A673 (cell line): ENCODE measurements around the gene ADNP. TPM values are rescaled to one million over a fixed set of nuclear protein-coding genes. Genes with fewer than 3 reads are reported as not detected.

ENCODE experiments used
- BruUV-seq: library from RNA; stranded (reverse); fragments of 400-500 nt; replicated peaks from 2 replicates; lab custom pipeline; 2021; lab: Mats Ljungman, UMichigan
- CTCF ChIA-PET: fragments of 300-600 bp; sonication (Branson Sonifier 250); formaldehyde crosslinking; loops from one replicate; lab custom pipeline; 2022; ENCODE audit warnings: antibody characterized with exemption; lab: Charles Lee
- POLR2A ChIA-PET: fragments of 300-600 bp; sonication (Branson Sonifier 250); formaldehyde crosslinking; loops from one replicate; lab custom pipeline; 2022; ENCODE audit warnings: antibody characterized with exemption; ENCODE audit not compliant: low non-redundant PET; lab: Charles Lee
- DNase-seq: peaks from one replicate; pipeline ENCODE4 v3.0.0-alpha.2; 2015; ENCODE audit warnings: low spot score
- H3K27ac ChIP-seq: fragments of 200-600 bp; sonication (generic); 2 replicates; pipeline ENCODE4 v1.5.1; 2016; ENCODE audit warnings: mixed run types, low read depth, mild to moderate bottlenecking, mixed read lengths, antibody characterized with exemption, low read length; ENCODE audit not compliant: poor library complexity, severe bottlenecking
- H3K27me3 ChIP-seq: fragments of 200-600 bp; sonication (generic); replicated peaks from 2 replicates; pipeline ENCODE4 v1.6.1; 2017; ENCODE audit warnings: mixed run types, low read depth, mild to moderate bottlenecking, mixed read lengths, antibody characterized with exemption, low read length; ENCODE audit not compliant: insufficient read depth, poor library complexity
- H3K36me3 ChIP-seq: fragments of 200-600 bp; sonication (generic); 2 replicates; pipeline ENCODE4 v1.6.1; 2016; ENCODE audit warnings: mixed run types, mild to moderate bottlenecking, mixed read lengths, antibody characterized with exemption, low read length; ENCODE audit not compliant: insufficient read depth, poor library complexity, severe bottlenecking
- H3K4me1 ChIP-seq: fragments of 200-600 bp; sonication (generic); 2 replicates; pipeline ENCODE4 v1.6.1; 2017; ENCODE audit warnings: mixed run types, mild to moderate bottlenecking, mixed read lengths, antibody characterized with exemption, low read length; ENCODE audit not compliant: insufficient read depth, poor library complexity, severe bottlenecking
- H3K4me3 ChIP-seq: fragments of 200-600 bp; sonication (generic); 2 replicates; pipeline ENCODE4 v1.5.1; 2016; ENCODE audit warnings: low read depth, mixed run types, mild to moderate bottlenecking, mixed read lengths, low read length; ENCODE audit not compliant: poor library complexity, severe bottlenecking
- H3K9me3 ChIP-seq: fragments of 200-600 bp; sonication (generic); 2 replicates; pipeline ENCODE4 v1.6.1; 2016; ENCODE audit warnings: mixed run types, low read depth, mild to moderate bottlenecking, mixed read lengths, antibody characterized with exemption, low read length; ENCODE audit not compliant: poor library complexity, severe bottlenecking
- EZH2 ChIP-seq: fragments of 200-600 bp; sonication (generic); IDR thresholded peaks from 2 replicates; pipeline ENCODE4 v1.6.1; 2017; ENCODE audit warnings: borderline replicate concordance, low read depth, mild to moderate bottlenecking, mixed read lengths, antibody characterized with exemption, low read length; ENCODE audit not compliant: poor library complexity, severe bottlenecking
- intact Hi-C: fragments of 100-400 bp; cut with micrococcal nuclease; formaldehyde crosslinking; loops from one replicate; pipeline ENCODE4 v1.10.0; 2022; ENCODE audit not compliant: unreplicated experiment
- total RNA-seq: library from RNA; stranded (reverse); gene quantifications from 2 replicates; pipeline ENCODE4 v1.2.3, GENCODE V29; 2021
- TF ChIP-seq, protein P1 (sequence below): fragments of 300-800, 200-600 bp; sonication (generic); conservative IDR thresholded peaks from 2 replicates; pipeline ENCODE4 v1.5.1; 2017; ENCODE audit warnings: low read depth, mild to moderate bottlenecking, antibody characterized with exemption, low read length, moderate library complexity, mixed read lengths

Gene ADNP
- total RNA-seq, 1 experiment from 2014 or later: 108 TPM

DNA sequence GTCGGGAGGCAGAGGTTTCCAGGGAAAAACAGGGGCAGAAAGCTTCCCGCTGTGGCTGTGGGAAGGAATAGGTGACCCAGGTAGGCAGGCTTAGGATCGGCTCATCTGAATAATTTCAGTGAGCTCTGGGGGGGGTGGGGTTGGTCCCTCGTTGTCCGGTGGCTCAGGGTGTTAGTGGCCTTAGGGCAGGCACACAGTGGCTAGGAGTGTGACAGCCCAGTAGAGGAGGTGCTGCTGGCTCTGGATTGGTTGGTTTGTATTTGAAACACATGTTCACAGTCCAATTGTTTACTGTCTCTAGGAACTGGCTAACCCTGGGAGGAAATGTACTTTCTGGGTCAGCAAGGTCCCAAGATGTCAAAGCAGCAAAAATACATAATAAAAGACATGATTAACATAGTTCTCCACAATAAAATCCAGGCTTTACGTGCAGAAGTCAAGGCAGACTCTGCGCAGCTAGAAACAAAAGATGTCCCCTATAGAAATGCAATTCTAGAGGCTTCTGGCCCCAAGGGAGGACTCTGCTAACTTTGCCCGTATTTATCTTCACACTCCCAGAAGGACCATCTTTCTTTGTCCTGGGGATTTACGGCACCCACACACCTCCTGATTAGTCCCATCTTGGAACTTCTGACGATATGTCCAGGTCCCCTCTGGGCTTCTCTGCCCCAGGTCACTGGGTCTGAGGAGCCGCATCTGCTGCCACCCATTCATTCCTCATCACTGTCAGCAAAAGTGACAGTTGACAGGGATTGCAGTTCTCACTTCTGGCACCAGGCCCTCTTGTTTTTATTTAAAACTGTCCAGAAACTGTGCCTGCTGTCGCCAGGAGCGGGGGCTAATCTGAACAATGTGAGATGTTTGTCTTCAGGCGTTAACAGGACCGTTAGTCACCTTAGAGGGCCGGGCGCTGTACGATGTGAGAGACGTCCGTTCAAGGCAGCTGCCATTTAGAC, 46.1 kb upstream of the ADNP start:
- no TSS peak for BruUV-seq
- CTCF ChIA-PET: interaction anchor here (0.6 kb wide), 1 partner anchor 24 kb away, joined by 4 read pairs; no protein-coding TSS in a partner anchor
- intact Hi-C loops: no loop called here
- Histone ChIP-seq H3K27ac (no peak overlapping the region), H3K36me3 (no peaks in the 10 kb centered on the region), H3K4me1 (no peaks in the 10 kb centered on the region), H3K27me3 (no peaks in the 10 kb centered on the region), H3K4me3 (no peak overlapping the region), H3K9me3 (no peaks in the 10 kb centered on the region)
- POLR2A ChIA-PET: no interaction called here
- DNase-seq: no peak
- no peak for TF ChIP-seq EZH2
- TF ChIP-seq, protein P1, sequence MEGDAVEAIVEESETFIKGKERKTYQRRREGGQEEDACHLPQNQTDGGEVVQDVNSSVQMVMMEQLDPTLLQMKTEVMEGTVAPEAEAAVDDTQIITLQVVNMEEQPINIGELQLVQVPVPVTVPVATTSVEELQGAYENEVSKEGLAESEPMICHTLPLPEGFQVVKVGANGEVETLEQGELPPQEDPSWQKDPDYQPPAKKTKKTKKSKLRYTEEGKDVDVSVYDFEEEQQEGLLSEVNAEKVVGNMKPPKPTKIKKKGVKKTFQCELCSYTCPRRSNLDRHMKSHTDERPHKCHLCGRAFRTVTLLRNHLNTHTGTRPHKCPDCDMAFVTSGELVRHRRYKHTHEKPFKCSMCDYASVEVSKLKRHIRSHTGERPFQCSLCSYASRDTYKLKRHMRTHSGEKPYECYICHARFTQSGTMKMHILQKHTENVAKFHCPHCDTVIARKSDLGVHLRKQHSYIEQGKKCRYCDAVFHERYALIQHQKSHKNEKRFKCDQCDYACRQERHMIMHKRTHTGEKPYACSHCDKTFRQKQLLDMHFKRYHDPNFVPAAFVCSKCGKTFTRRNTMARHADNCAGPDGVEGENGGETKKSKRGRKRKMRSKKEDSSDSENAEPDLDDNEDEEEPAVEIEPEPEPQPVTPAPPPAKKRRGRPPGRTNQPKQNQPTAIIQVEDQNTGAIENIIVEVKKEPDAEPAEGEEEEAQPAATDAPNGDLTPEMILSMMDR: no peak

GRCh38 chr20:50975701-50976330, 44.6 kb upstream of the ADNP start:
- H3K27ac ChIP-seq: no peak overlapping the region
- no peaks in the 10 kb centered on the region for H3K9me3 ChIP-seq
- TF ChIP-seq EZH2: no peak
- TF ChIP-seq, protein P1: no peak
- no peaks in the 10 kb centered on the region for H3K36me3 ChIP-seq
- H3K27me3 ChIP-seq: no peaks in the 10 kb centered on the region
- H3K4me1 ChIP-seq: no peaks in the 10 kb centered on the region
- no peak overlapping the region for H3K4me3 ChIP-seq
- ChIA-PET POLR2A (interaction anchor here (0.6 kb wide), 1 partner anchor 183 kb away, joined by 4 read pairs; no protein-coding TSS in a partner anchor), CTCF (no interaction called here)
- no peak for DNase-seq
- no TSS peak for BruUV-seq
- intact Hi-C loops: no loop called here

GRCh38 chr20:50969912-50970311, 38.7 kb upstream of the ADNP start:
- no peaks in the 10 kb centered on the region for H3K9me3 ChIP-seq
- TF ChIP-seq EZH2: no peak
- TF ChIP-seq, protein P1: no peak
- no peak overlapping the region for H3K4me3 ChIP-seq
- POLR2A ChIA-PET: no interaction called here
- intact Hi-C loops: no loop called here
- CTCF ChIA-PET: no interaction called here
- no peak for DNase-seq
- no peaks in the 10 kb centered on the region for H3K4me1 ChIP-seq
- BruUV-seq: no TSS peak
- no peaks in the 10 kb centered on the region for H3K36me3 ChIP-seq
- no peak overlapping the region for H3K27ac ChIP-seq
- no peaks in the 10 kb centered on the region for H3K27me3 ChIP-seq
